Type B pancreatic cell (in vitro differentiated cells): ENCODE results near the gene KCNJ12. TPM values are rescaled to one million over a fixed set of nuclear protein-coding genes. Genes with fewer than 3 reads are reported as not detected.

ENCODE experiments used
- DNase-seq: peaks from one replicate; pipeline ENCODE4 v3.0.0; 2021; ENCODE audit warnings: mixed read lengths; ENCODE audit not compliant: unreplicated experiment; ENCODE audit errors: extremely low spot score
- H3K27ac Mint-ChIP-seq: 2 replicates; pipeline ENCODE4 v1.8.0; 2021; ENCODE audit warnings: mild to moderate bottlenecking, mixed read lengths
- H3K27me3 Mint-ChIP-seq: 2 replicates; pipeline ENCODE4 v1.8.0; 2021; ENCODE audit warnings: mixed read lengths
- H3K36me3 Mint-ChIP-seq: 2 replicates; pipeline ENCODE4 v1.8.0; 2021; ENCODE audit warnings: mixed read lengths
- H3K4me1 Mint-ChIP-seq: one replicate; pipeline ENCODE4 v1.8.0; 2021; ENCODE audit warnings: mixed read lengths; ENCODE audit not compliant: unreplicated experiment
- H3K4me3 Mint-ChIP-seq: 2 replicates; pipeline ENCODE4 v1.8.0; 2021; ENCODE audit warnings: mild to moderate bottlenecking, mixed read lengths
- H3K9me3 Mint-ChIP-seq: 2 replicates; pipeline ENCODE4 v1.8.0; 2021; ENCODE audit warnings: mixed read lengths
- CTCF ChIP-seq: fragments of 200-600 bp; sonication (generic); conservative IDR thresholded peaks from 2 replicates; pipeline ENCODE4 v1.5.0; 2021; ENCODE audit warnings: antibody characterized with exemption, mild to moderate bottlenecking
- total RNA-seq: library from RNA; stranded (reverse); gene quantifications from 2 replicates; pipeline ENCODE4 v1.2.1, GENCODE V29; 2021; ENCODE audit warnings: low replicate concordance

KCNJ12 gene
- total RNA-seq, 1 donor from 2014 or later = 2.2 TPM

- DNase-seq = no peak
- Mint-ChIP-seq H3K27me3 (peaks cover 30% of the 10 kb centered on the region), H3K4me3 (no peak overlapping the region), H3K27ac (no peak overlapping the region), H3K9me3 (no peaks in the 10 kb centered on the region), H3K4me1 (peaks cover 22% of the 10 kb centered on the region), H3K36me3 (no peaks in the 10 kb centered on the region)
- no peak for TF ChIP-seq CTCF
Observed at GRCh38 chr17:21372256-21372954, 3.8 kb upstream of the KCNJ12 start.

- Mint-ChIP-seq H3K4me1 (peaks cover 22% of the 10 kb centered on the region), H3K27me3 (peaks cover 35% of the 10 kb centered on the region), H3K4me3 (no peak overlapping the region), H3K9me3 (no peaks in the 10 kb centered on the region), H3K36me3 (no peaks in the 10 kb centered on the region), H3K27ac (no peak overlapping the region)
- no peak for DNase-seq
- no peak for TF ChIP-seq CTCF
Observed at GRCh38 chr17:21373036-21373435, 3.1 kb upstream of the KCNJ12 start.

- Mint-ChIP-seq H3K9me3 (no peaks in the 10 kb centered on the region), H3K36me3 (no peaks in the 10 kb centered on the region), H3K27me3 (peaks cover 38% of the 10 kb centered on the region), H3K4me3 (no peak overlapping the region), H3K4me1 (peaks cover 22% of the 10 kb centered on the region), H3K27ac (no peak overlapping the region)
- no peak for TF ChIP-seq CTCF
- no peak for DNase-seq
Observed at GRCh38 chr17:21373696-21374440, 2.3 kb upstream of the KCNJ12 start.

GRCh38 chr17:21374441-21375161 lies 1.6 kb upstream of the KCNJ12 start:
- DNase-seq = no peak
- Mint-ChIP-seq H3K9me3 (no peaks in the 10 kb centered on the region), H3K36me3 (no peaks in the 10 kb centered on the region), H3K4me1 (peaks cover 22% of the 10 kb centered on the region), H3K27me3 (peaks cover 40% of the 10 kb centered on the region), H3K4me3 (no peak overlapping the region), H3K27ac (no peak overlapping the region)
- TF ChIP-seq CTCF = no peak

GRCh38 chr17:21375162-21375560 lies 996 bp upstream of the KCNJ12 start:
- H3K27ac Mint-ChIP-seq = no peak overlapping the region
- no peak for TF ChIP-seq CTCF
- peaks cover 20% of the 10 kb centered on the region for H3K4me1 Mint-ChIP-seq
- peak overlapping the region; percentile 86 for H3K4me3 Mint-ChIP-seq
- no peak for DNase-seq
- no peaks in the 10 kb centered on the region for H3K36me3 Mint-ChIP-seq
- no peaks in the 10 kb centered on the region for H3K9me3 Mint-ChIP-seq
- peaks cover 40% of the 10 kb centered on the region for H3K27me3 Mint-ChIP-seq
